Stimulated activated CD4-positive, alpha-beta T cell treated with anti-CD3 and anti-CD28 coated beads, Interleukin-15, amount 100 ng/mL, for 48 hours (primary cell): Measurements from ENCODE around the gene APP.
A peak's percentile ranks its signal among the peaks of the same experiment; 100 is the strongest.
"Not testable (repeated sequence)": the region's sequence is repeated elsewhere in the genome, so short reads cannot be mapped to it uniquely, and the experiment has no call there.

Experiments
- DNase-seq, 2 donors: peaks; one replicate each; pipeline ENCODE4 v3.0.0-alpha.2; 2020; ENCODE audit warnings: low read depth in 2 of 2

The APP gene

DNA sequence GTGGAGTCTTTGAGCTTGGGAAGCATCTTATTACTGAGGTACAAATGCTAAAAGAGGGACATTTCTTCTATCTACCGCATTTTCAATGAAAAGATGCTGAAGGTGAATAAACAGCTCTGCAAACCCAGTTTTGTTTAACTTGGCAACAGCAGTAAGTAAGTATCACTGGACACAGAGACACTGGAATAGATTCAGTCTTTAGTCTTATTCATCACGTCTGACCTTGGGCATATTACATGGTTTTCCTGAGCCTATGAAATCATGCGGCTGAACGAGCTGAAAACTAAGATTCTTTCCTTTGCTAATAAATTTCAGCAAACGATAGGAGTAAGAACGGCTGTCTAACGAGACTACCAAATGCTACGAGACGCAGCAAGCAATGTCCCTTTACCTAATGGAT lies 228.4 kb downstream of the APP start:
- DNase-seq: no peak

DNA sequence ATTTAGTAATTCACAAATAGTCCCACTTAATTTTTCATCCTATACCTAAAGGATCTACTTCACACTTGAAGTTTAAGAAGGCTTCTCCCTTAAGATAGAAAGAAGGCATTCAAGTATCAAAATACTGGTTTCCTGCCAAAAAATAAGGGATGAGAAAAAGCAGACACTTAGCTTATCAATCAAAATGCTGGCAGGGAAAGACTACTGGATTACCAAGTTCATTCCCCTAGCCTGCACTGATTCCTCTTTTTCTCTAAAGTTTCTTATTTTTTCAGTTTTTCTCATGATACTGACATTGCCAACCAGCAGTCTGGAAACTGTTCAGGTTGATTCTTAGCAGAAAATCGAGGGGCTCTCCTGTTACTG lies 231.2 kb downstream of the APP start:
- DNase-seq: no peak

DNA sequence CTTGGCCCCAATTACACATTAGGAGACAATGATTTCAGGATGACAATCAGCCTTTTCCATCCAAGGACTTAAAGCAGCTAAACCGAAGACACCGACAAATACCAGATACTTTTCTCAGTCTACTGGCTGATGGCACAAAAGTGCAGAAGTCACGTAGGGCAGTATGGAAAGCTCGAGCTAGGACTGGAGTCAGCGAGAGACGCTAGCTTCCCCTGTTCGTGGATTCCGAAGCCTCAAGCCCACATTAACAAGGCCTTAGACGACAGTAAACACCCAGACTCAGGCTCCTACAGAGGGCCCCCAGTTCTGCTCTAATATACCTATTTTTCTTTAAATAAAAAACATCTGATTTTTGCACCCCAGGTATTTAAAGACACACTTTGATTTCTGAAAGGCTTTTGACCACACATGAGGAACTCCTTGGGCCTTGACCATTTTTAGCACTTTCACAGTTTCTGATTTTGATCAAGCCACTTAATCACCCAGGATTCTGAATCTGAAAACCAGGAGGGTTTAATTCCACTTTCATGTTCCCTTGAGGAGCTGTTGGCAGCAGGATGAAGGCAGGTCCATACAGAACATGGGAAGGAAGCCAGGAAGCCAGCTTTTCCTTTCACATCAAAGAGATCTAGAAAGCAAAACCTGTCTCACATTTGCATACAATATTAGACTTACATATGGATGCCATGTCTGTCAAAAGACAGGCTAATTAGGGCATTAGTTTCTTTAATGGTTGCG lies 231.7 kb downstream of the APP start:
- no peak for DNase-seq

DNA sequence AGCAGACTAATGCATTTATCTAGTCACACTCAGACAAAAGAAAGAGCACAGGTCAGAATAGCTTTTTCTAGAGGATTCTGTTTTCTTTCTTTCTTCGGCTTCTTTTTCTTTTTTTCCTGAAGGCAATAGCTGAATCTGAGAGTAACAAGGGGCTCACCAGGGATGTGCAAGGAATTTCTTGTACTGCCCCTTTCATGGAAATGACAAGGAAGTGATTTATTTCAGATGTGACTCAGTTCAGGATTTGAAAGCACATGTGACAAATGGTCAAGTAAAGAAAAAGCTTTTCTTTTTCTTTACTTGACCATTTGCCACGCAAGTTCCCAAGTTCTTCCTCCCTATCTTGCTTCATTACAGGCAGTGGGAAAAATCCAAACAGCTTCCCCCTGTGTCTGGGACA lies 233.8 kb downstream of the APP start:
- no peak for DNase-seq

DNA sequence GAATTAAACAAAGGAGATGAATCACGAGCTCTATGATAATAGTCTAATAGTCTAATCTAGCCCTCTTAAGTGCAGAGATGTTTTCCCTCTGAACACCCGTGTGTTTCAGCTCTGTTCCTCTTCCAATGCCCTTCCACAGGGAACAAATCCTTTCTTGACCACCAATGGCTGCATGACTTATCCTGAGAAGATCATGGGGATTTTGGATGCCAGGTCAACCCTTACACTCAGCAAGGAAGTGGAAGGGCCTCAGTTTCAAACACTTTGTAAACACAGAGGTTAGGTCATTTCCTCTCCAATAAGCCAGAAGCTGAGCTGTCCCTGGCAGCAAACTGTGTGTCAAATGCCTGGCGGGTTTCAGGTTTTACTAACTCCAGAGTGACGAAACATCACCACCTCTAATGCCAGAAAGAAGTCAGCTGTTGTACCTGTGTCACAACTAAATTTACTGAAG lies 235.8 kb downstream of the APP start:
- peak in 1 of 2 donors; percentile 1 for DNase-seq

DNA sequence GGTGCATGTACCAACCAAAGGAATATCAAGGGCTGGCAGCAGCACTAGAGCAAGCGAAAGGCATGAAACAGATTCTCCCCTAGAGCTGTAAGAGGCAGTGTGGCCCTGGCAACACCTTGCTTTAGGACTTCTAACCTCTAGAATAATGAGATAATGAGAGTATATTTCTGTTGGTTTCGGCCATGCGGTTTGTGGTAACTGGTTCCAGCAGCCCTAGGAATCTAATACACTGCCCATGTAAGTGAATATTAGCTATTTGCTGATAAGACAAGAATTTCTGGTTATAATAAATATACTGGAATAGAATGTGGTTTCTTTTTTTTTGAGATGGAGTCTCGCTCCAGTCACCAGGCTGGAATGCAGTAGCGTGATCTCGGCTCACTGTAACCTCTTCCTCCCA lies 236.4 kb downstream of the APP start:
- DNase-seq: no peak

GRCh38 chr21:25931765-25932164 lies 238.8 kb downstream of the APP start:
- DNase-seq: no peak

DNA sequence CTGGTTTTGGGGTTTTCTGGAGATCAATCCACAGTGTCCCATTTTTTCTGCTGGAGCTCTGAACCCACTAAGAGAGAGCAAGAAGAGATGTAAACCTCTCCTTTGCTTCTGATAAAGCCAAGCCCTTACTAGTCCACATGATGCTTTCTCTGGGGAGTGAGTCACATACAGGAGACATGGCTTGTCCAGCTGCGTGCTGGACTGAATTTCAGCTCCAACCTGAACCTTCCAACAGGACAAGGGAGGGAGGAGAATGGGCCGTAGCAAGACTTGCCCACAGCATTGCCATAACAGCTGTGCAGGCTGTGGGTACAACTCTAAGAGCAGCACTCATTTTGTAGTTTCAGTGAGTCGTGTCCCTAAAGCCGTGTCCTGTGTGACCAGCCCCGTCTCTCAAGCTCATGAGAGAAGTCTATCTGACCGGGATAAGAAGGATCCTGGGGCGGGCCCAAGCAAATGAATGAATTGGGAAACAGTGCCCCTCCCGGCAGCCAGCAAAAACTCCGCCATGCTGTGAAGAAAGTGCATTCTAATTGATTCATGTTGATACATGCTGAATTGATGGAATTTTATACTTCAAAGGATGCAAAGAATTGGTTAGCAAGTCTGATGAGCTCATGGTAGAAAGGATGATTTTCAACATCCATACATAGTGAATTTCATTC lies 240.6 kb downstream of the APP start:
- DNase-seq: no peak

GRCh38 chr21:25927195-25927880 lies 243.2 kb downstream of the APP start:
- DNase-seq: no peak

GRCh38 chr21:25925936-25926335 lies 244.6 kb downstream of the APP start:
- DNase-seq: no peak

GRCh38 chr21:25925064-25925800 lies 245.3 kb downstream of the APP start:
- DNase-seq: no peak

DNA sequence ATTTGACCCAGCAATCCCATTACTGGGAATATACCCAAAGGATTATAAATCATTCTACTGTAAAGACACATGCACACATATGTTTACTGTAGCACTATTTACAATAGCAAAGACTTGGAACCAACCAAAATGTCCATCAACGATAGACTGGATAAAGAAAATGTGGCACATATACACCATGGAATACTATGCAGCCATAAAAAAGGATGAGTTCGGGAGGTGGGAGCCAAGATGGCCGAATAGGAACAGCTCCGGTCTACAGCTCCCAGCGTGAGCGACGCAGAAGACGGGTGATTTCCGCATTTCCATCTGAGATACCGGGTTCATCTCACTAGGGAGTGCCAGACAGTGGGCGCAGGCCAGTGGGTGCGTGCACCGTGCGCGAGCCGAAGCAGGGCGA lies 252.4 kb downstream of the APP start:
- DNase-seq: not testable (repeated sequence)

DNA sequence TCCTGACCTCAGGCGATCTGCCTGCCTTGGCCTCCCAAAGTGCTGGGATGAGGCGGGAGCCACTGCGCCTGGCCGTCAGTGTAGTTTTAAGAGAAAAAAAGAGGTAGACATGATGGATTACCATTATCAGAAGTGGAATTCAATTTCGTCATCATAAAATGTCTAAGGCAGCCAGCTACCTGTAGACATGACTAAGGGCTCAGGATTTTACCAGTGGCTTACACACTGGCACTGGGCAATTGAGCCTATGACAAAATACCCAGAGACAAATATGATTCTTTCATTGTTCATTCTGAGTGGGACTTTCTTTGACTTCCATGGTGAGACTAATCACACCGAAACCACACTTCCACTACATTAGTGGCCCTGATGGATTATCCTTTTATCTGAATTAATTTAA lies 254.3 kb downstream of the APP start:
- no peak for DNase-seq

GRCh38 chr21:25913479-25913878 lies 257.1 kb downstream of the APP start:
- no peak for DNase-seq

GRCh38 chr21:25912402-25912746 lies 258.2 kb downstream of the APP start:
- no peak for DNase-seq

DNA sequence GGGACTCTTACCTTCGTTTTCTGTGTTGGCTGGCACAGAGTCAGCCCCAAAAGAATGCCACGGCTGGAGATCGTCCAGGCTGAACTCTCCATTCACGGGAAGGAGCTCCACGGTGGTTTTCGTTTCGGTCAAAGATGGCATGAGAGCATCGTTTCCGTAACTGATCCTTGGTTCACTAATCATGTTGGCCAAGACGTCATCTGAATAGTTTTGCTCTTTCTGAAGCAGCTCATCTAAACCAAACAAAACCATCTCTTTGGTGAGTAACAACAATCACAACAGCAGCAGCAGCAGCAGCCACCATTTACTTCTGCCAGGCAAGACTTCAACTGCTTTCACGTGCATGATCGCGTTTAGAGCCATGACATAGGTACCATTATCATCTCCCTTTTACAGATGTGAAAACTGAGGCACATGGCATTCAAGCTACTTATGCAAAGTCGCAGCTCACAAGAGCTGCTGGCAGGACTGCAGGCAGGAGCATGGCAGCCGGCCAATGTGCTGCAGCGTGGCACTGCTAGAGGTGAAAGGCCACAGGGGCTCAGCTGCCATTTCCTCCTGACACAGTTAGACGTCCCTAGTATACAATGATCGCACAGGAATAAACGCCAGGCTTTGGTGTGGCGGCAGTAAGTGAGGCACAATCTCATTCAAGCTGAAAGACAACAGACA lies 258.7 kb downstream of the APP start:
- DNase-seq: no peak

- no peak for DNase-seq
Measured at GRCh38 chr21:25910809-25911208, 259.8 kb downstream of the APP start.

GRCh38 chr21:25909341-25909740 lies 261.2 kb downstream of the APP start:
- DNase-seq: no peak

DNA sequence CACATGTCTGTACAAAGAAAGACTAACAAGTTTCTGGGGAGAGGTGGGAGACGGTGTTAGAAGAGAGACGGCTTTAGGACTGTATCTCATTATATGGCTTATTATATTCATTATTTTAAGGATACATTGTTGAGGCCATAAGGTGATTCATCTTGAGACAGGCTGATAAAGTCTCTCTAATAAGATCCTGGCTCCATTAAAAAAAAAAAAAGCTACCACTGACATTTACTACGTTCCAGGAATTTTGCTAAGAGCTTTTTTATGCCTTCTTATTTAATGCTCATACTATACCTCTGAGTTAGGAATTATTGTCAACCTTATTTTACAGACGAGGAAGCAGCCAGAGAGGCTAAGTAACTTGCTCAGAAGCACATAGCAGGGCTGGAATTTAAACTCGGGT lies 262.1 kb downstream of the APP start:
- DNase-seq: no peak

DNA sequence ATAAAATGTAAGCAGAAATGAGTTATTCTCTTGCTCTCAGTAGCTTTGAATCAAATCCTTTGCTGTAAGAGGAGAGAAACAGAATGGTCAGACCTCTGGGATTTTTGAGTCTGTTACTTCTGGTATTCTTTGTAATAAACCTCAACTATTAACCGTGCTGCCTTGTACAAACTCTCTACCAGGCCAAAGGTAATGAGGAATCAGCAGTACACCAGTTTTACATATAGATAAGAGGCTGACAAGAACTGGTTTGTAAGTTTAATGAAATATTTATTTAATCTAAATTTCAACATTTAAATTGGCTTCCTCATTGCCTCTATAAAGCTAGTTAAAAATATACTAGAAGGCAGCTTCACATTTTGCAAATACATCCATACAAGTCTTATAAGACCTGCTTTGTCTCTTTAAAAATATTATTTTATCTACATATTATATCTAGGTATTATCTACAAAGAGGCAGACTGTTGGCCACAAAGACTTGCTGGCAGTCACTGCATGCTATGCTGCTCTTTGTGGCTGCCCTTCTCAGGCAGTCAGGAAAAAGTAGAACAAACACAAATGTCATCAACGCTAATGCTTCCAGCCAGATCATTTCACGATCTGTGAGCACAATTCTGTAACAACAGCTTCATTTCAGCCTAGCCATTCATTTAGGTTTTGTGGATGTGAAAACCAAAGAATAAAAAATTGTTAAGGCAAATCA lies 262.8 kb downstream of the APP start:
- DNase-seq: no peak

DNA sequence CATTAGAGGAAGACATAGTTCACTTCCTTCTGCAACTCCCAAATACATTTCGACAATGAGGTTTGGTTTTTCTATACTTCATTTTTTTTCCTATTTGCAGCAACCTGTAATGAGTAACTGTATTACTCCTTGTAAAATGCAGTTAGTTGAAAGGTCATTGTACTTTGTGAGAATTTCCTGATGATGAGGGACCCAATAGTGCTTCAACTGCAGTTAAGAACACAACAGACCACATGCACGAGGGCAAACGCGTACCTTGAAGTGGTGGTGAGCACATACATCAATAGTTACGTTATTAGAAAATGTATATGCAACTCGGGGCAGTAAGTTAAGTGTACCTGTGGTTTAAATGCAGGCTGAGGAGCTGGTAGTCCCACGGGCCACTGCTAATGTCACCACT lies 264.0 kb downstream of the APP start:
- DNase-seq: no peak
